HepG2 (cell line): ENCODE results near the gene CERS3. TPM values are rescaled to one million over a fixed set of nuclear protein-coding genes. Genes with fewer than 3 reads are reported as not detected.

Experiments
- ATAC-seq: fragments of 200-7000 bp; cut with Tn5 transposase; 3 replicates; pipeline ENCODE4 v1.9.1; 2020; ENCODE audit warnings: mild to moderate bottlenecking, moderate library complexity
- BruUV-seq: library from RNA; stranded (reverse); fragments of 400-500 nt; replicated peaks from 2 replicates; lab custom pipeline; 2021; lab: Mats Ljungman, UMichigan
- CTCF ChIA-PET: fragments of 300-600 bp; formaldehyde crosslinking; extraction: SDS; loops from one replicate; lab custom pipeline; 2021; ENCODE audit warnings: low total read pairs, inconsistent platforms, low intra/inter-chr PET ratio; lab: Yijun Ruan, JAX
- POLR2A ChIA-PET: fragments of 350-600 bp; sonication (Branson Sonifier 250); formaldehyde crosslinking; loops from one replicate; lab custom pipeline; 2020; ENCODE audit warnings: antibody characterized with exemption, inconsistent platforms; lab: Yijun Ruan, JAX
- DNase-seq: peaks from one replicate; pipeline ENCODE4 v3.0.0-alpha.2; 2015; ENCODE audit warnings: low spot score
- FAIRE-seq: peaks from 3 replicates; lab custom pipeline; 2011; peaks lifted over from hg19 to GRCh38; lab: Jason Lieb, UNC
- H2AFZ ChIP-seq: one replicate; pipeline ENCODE4 v1.6.1; 2011; ENCODE audit warnings: low read length, inconsistent platforms
- H3K27ac ChIP-seq: fragments of 300-600 bp; 3 replicates; pipeline ENCODE4 v1.8.0; 2011; ENCODE audit warnings: mixed run types, mild to moderate bottlenecking, mixed read lengths, low read length, inconsistent platforms; ENCODE audit not compliant: insufficient read depth; ENCODE audit errors: extremely low read length
- H3K27me3 ChIP-seq, 2 experiments: fragments of 200-600 bp in 1 of 2; 2 replicates in 1 of 2; 3 replicates in 1 of 2; pipeline versions ENCODE4 v1.6.0 to v1.8.0; 2011; ENCODE audit warnings: low read length in 2 of 2, mild to moderate bottlenecking in 2 of 2, moderate library complexity in 2 of 2, inconsistent platforms in 1 of 2; ENCODE audit not compliant: insufficient read depth in 2 of 2, control insufficient read depth in 1 of 2
- H3K36me3 ChIP-seq, 2 experiments: fragments of 200-600 bp in 1 of 2; replicated peaks in 1 of 2; 2 replicates in 1 of 2; 3 replicates in 1 of 2; pipeline versions ENCODE4 v1.5.1 to v1.8.0; 2011; ENCODE audit warnings: low read length in 2 of 2, inconsistent platforms in 1 of 2; ENCODE audit not compliant: insufficient read depth in 2 of 2, control insufficient read depth in 1 of 2
- H3K4me1 ChIP-seq: 2 replicates; pipeline ENCODE4 v1.5.1; 2012; ENCODE audit warnings: low read length, inconsistent platforms; ENCODE audit not compliant: insufficient read depth
- H3K4me2 ChIP-seq: 2 replicates; pipeline ENCODE4 v1.6.0; 2011; ENCODE audit warnings: low read depth, low read length, inconsistent platforms
- H3K4me3 ChIP-seq, 3 experiments: fragments of 200-600 bp in 1 of 3; sonication (generic), shearing (Covaris generic) in 1 of 3; replicated peaks in 1 of 3; 2 replicates each; pipeline ENCODE4 v1.5.1; 2011 to 2016; ENCODE audit warnings: low read length in 3 of 3, inconsistent platforms in 2 of 3, low read depth in 2 of 3, mild to moderate bottlenecking in 2 of 3, control low read depth in 1 of 3, mixed read lengths in 1 of 3; ENCODE audit not compliant: insufficient read depth in 1 of 3
- H3K79me2 ChIP-seq: one replicate; pipeline ENCODE4 v1.6.1; 2011; ENCODE audit warnings: low read length, inconsistent platforms; ENCODE audit not compliant: insufficient read depth
- H3K9ac ChIP-seq: 2 replicates; pipeline ENCODE4 v1.6.0; 2011; ENCODE audit warnings: mild to moderate bottlenecking, low read depth, low read length, inconsistent platforms; ENCODE audit not compliant: insufficient read depth
- H3K9me3 ChIP-seq: 2 replicates; pipeline ENCODE4 v1.5.1; 2012; ENCODE audit warnings: mild to moderate bottlenecking, low read length
- H4K20me1 ChIP-seq: 2 replicates; pipeline ENCODE4 v1.6.0; 2011; ENCODE audit warnings: inconsistent platforms, mild to moderate bottlenecking, low read length, moderate library complexity; ENCODE audit not compliant: insufficient read depth
- ARNT ChIP-seq: fragments of 450-650 bp; IDR thresholded peaks from 2 replicates; pipeline ENCODE4 v1.6.1; 2017
- BORCS8-MEF2B ChIP-seq: sonication (generic); formaldehyde crosslinking; IDR thresholded peaks from 2 replicates; pipeline ENCODE4 v1.8.0; 2022; ENCODE audit warnings: mild to moderate bottlenecking, missing genetic modification reagents
- CBFB ChIP-seq: sonication (generic); formaldehyde crosslinking; IDR thresholded peaks from 2 replicates; pipeline ENCODE4 v1.4.0; 2020; ENCODE audit warnings: missing genetic modification reagents
- IKZF1 ChIP-seq: fragments of 450-650 bp; IDR thresholded peaks from 2 replicates; pipeline ENCODE4 v1.7.1; 2016
- SAP130 ChIP-seq: IDR thresholded peaks from 2 replicates; pipeline ENCODE4 v1.6.1; 2016; ENCODE audit warnings: low read depth
- ZFP36L1 ChIP-seq: sonication (generic); formaldehyde crosslinking; IDR thresholded peaks from 2 replicates; pipeline ENCODE4 v1.8.0; 2022; ENCODE audit warnings: mild to moderate bottlenecking, missing genetic modification reagents, moderate library complexity
- ZNF260 ChIP-seq: sonication (generic); formaldehyde crosslinking; IDR thresholded peaks from 2 replicates; pipeline ENCODE4 v1.4.0; 2020; ENCODE audit warnings: missing genetic modification reagents, low read depth, mild to moderate bottlenecking, borderline replicate concordance
- ZNF329 ChIP-seq: sonication (generic); formaldehyde crosslinking; IDR thresholded peaks from 2 replicates; pipeline ENCODE4 v1.9.0; 2021; ENCODE audit warnings: low read depth, mild to moderate bottlenecking, missing genetic modification reagents
- ZNF577 ChIP-seq: sonication (generic); formaldehyde crosslinking; IDR thresholded peaks from 2 replicates; pipeline ENCODE4 v1.4.0; 2020; ENCODE audit warnings: mild to moderate bottlenecking, low read depth, missing genetic modification reagents, borderline replicate concordance
- WGBS: methylation state at CpG from one replicate; pipeline ENCODE4 v1.1.6; 2017; ENCODE audit warnings: low lambda C conversion rate; 5-methylcytosine and 5-hydroxymethylcytosine counted together
- in situ Hi-C: cut with HindIII; loops from 2 replicates; pipeline ENCODE4 v1.10.0; 2017; ENCODE audit warnings: low pct_unique_long_range_greater_than_20kb; ENCODE audit not compliant: extremely low pct_ligation_motif_present
- intact Hi-C: fragments of 100-400 bp; cut with micrococcal nuclease; formaldehyde crosslinking; loops from one replicate; pipeline ENCODE4 v1.10.0; 2022; ENCODE audit not compliant: unreplicated experiment
- polyA plus RNA-seq, 8 experiments: library from polyadenylated mRNA; depleted of rRNA in 3 of 8; stranded (reverse) in 7 of 8; unstranded in 1 of 8; fragments of >200 nt; fragmentation: Illumina TruSeq in 4 of 8; extraction: Trizol in 4 of 8; gene quantifications; 2 replicates each; pipeline versions ENCODE4 v1.2.1 to v1.2.3, GENCODE V29; 2011 to 2016; ENCODE audit warnings: low read depth in 4 of 8, missing spikeins in 1 of 8, mixed read lengths in 1 of 8; ENCODE audit not compliant: insufficient read depth in 1 of 8
- total RNA-seq, 5 experiments: library from RNA; depleted of rRNA; stranded (reverse); fragments of >200 nt; fragmentation: Illumina TruSeq; extraction: Trizol; gene quantifications; 2 replicates each; pipeline ENCODE4 v1.2.3, GENCODE V29; 2016; ENCODE audit warnings: low read depth in 1 of 5
- TF ChIP-seq, protein P1 (sequence below): IDR thresholded peaks from 2 replicates; pipeline ENCODE4 v1.6.1; 2016; ENCODE audit warnings: missing compliant biosample characterization, missing genetic modification reagents, borderline replicate concordance
- TF ChIP-seq, protein P2 (sequence below): sonication (generic); formaldehyde crosslinking; IDR thresholded peaks from 2 replicates; pipeline ENCODE4; 2020; ENCODE audit warnings: missing genetic modification reagents, mild to moderate bottlenecking, borderline replicate concordance
- TF ChIP-seq, protein P3 (sequence below): sonication (generic); formaldehyde crosslinking; IDR thresholded peaks from 2 replicates; pipeline ENCODE4 v1.5.0; 2020; ENCODE audit warnings: mild to moderate bottlenecking, missing genetic modification reagents

CERS3 gene
- total and polyA plus RNA-seq, 2 of the 13 experiments (the other 11 are each of a cell fraction or from before 2014, with no cell fraction given): not detected

GRCh38 chr15:100355342-100355741 is 173.4 kb downstream of the CERS3 start:
- Histone ChIP-seq H3K27ac (no peak overlapping the region), H3K9me3 (no peaks in the 10 kb centered on the region), H2AFZ (no peak overlapping the region), H3K79me2 (no peaks in the 10 kb centered on the region), H3K4me3 (no peak overlapping the region), H3K4me1 (peaks cover 13% of the 10 kb centered on the region)
- DNase-seq (no peak), FAIRE-seq (no peak)
- ChIA-PET POLR2A (no interaction called here), CTCF (no interaction called here)
- intact Hi-C loops: no loop called here
- BruUV-seq: no TSS peak
- WGBS: 0% methylated on average over 2 of the region's 2 CpGs
- in situ Hi-C loops: loop anchor here (10.0 kb wide), 1 partner anchor 249 kb away; the partner anchor contains the start of genes ASB7 and LINS1
- no peak for TF ChIP-seq ARNT
- TF ChIP-seq, all 625 proteins: peak for 0
- no peaks in the 10 kb centered on the region for H4K20me1 ChIP-seq
- no peaks in the 10 kb centered on the region for H3K27me3 ChIP-seq
- ATAC-seq: no peak
- H3K9ac ChIP-seq: no peak overlapping the region
- H3K36me3 ChIP-seq: no peaks in the 10 kb centered on the region
- no peak overlapping the region for H3K4me2 ChIP-seq

GRCh38 chr15:100353449-100353848 is 175.3 kb downstream of the CERS3 start:
- intact Hi-C loops (no loop called here), in situ Hi-C loops (loop anchor here (10.0 kb wide), 1 partner anchor 251 kb away; the partner anchor contains the start of genes ASB7 and LINS1)
- H3K27ac ChIP-seq: no peak overlapping the region
- TF ChIP-seq IKZF1 (no peak), ZNF577 (CRISPR knock-in tag) (no peak), ZNF329 (CRISPR knock-in tag) (no peak), ZNF260 (CRISPR knock-in tag) (no peak), BORCS8-MEF2B (no peak), ZFP36L1 (CRISPR knock-in tag) (no peak), SAP130 (no peak), CBFB (no peak)
- TF ChIP-seq, protein P1, sequence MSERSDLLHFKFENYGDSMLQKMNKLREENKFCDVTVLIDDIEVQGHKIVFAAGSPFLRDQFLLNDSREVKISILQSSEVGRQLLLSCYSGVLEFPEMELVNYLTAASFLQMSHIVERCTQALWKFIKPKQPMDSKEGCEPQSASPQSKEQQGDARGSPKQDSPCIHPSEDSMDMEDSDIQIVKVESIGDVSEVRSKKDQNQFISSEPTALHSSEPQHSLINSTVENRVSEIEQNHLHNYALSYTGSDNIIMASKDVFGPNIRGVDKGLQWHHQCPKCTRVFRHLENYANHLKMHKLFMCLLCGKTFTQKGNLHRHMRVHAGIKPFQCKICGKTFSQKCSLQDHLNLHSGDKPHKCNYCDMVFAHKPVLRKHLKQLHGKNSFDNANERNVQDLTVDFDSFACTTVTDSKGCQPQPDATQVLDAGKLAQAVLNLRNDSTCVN: no peak
- TF ChIP-seq, protein P2, sequence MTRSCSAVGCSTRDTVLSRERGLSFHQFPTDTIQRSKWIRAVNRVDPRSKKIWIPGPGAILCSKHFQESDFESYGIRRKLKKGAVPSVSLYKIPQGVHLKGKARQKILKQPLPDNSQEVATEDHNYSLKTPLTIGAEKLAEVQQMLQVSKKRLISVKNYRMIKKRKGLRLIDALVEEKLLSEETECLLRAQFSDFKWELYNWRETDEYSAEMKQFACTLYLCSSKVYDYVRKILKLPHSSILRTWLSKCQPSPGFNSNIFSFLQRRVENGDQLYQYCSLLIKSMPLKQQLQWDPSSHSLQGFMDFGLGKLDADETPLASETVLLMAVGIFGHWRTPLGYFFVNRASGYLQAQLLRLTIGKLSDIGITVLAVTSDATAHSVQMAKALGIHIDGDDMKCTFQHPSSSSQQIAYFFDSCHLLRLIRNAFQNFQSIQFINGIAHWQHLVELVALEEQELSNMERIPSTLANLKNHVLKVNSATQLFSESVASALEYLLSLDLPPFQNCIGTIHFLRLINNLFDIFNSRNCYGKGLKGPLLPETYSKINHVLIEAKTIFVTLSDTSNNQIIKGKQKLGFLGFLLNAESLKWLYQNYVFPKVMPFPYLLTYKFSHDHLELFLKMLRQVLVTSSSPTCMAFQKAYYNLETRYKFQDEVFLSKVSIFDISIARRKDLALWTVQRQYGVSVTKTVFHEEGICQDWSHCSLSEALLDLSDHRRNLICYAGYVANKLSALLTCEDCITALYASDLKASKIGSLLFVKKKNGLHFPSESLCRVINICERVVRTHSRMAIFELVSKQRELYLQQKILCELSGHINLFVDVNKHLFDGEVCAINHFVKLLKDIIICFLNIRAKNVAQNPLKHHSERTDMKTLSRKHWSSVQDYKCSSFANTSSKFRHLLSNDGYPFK: no peak
- TF ChIP-seq, protein P3, sequence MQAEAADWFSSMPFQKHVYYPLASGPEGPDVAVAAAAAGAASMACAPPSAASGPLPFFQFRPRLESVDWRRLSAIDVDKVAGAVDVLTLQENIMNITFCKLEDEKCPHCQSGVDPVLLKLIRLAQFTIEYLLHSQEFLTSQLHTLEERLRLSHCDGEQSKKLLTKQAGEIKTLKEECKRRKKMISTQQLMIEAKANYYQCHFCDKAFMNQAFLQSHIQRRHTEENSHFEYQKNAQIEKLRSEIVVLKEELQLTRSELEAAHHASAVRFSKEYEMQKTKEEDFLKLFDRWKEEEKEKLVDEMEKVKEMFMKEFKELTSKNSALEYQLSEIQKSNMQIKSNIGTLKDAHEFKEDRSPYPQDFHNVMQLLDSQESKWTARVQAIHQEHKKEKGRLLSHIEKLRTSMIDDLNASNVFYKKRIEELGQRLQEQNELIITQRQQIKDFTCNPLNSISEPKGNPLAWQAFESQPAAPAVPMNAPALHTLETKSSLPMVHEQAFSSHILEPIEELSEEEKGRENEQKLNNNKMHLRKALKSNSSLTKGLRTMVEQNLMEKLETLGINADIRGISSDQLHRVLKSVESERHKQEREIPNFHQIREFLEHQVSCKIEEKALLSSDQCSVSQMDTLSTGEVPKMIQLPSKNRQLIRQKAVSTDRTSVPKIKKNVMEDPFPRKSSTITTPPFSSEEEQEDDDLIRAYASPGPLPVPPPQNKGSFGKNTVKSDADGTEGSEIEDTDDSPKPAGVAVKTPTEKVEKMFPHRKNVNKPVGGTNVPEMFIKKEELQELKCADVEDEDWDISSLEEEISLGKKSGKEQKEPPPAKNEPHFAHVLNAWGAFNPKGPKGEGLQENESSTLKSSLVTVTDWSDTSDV: no peak
- H4K20me1 ChIP-seq: no peaks in the 10 kb centered on the region
- 37% methylated on average over 3 of the region's 3 CpGs for WGBS
- no peaks in the 10 kb centered on the region for H3K9me3 ChIP-seq
- ATAC-seq (no peak), FAIRE-seq (no peak), DNase-seq (no peak)
- peaks cover 19% of the 10 kb centered on the region for H3K4me1 ChIP-seq
- H3K27me3 ChIP-seq: no peaks in the 10 kb centered on the region; a peak in 1 of 5 replicates
- CTCF ChIA-PET: no interaction called here
- H3K79me2 ChIP-seq: no peaks in the 10 kb centered on the region
- H3K4me2 ChIP-seq: no peak overlapping the region
- no peak overlapping the region for H2AFZ ChIP-seq
- H3K4me3 ChIP-seq: no peak overlapping the region
- no TSS peak for BruUV-seq
- POLR2A ChIA-PET: no interaction called here
- no peak overlapping the region for H3K9ac ChIP-seq
- H3K36me3 ChIP-seq: no peaks in the 10 kb centered on the region
